Testis (tissue), 3 donors: ENCODE measurements around the gene UBE2H. TPM values are rescaled to one million over a fixed set of nuclear protein-coding genes. Genes with fewer than 3 reads are reported as not detected.

ENCODE experiments used
- DNase-seq: peaks from one replicate; pipeline ENCODE4 v3.0.0-alpha.2; 2019
- H3K27ac ChIP-seq, 2 donors: fragments of 200-600 bp; sonication (generic); one replicate each; pipeline ENCODE4 v1.5.1; 2019
- H3K27me3 ChIP-seq: fragments of 200-600 bp; sonication (generic); one replicate; pipeline ENCODE4 v1.5.1; 2019
- H3K36me3 ChIP-seq: fragments of 200-600 bp; sonication (generic); one replicate; pipeline ENCODE4 v1.5.1; 2017; ENCODE audit warnings: low read depth; ENCODE audit errors: missing control alignments
- H3K4me1 ChIP-seq: fragments of 200-600 bp; sonication (generic); one replicate; pipeline ENCODE4 v1.5.1; 2019
- H3K4me3 ChIP-seq, 2 donors: fragments of 200-600 bp; sonication (generic); one replicate each; pipeline ENCODE4 v1.5.1; 2017 to 2019
- H3K9me3 ChIP-seq: fragments of 200-600 bp; sonication (generic); one replicate; pipeline ENCODE4 v1.5.1; 2017
- CTCF ChIP-seq, 3 experiments: fragments of 450-650 bp in 2 of 3; fragments of 200-600 bp in 1 of 3; sonication (generic) in 1 of 3; IDR thresholded peaks; one replicate each; pipeline ENCODE4 v1.5.1; 2016 to 2019; ENCODE audit warnings: antibody characterized with exemption in 3 of 3, mild to moderate bottlenecking in 2 of 3, moderate library complexity in 1 of 3
- POLR2A ChIP-seq: fragments of 450-650 bp; IDR thresholded peaks from one replicate; pipeline ENCODE4 v1.6.1; 2017; ENCODE audit warnings: antibody characterized with exemption, mild to moderate bottlenecking, moderate library complexity
- WGBS, 2 donors: methylation state at CpG; one replicate each; pipeline ENCODE4 v1.1.5; 2018; 5-methylcytosine and 5-hydroxymethylcytosine counted together
- intact Hi-C: fragments of 100-400 bp; cut with DNase I; formaldehyde crosslinking; loops from one replicate; pipeline ENCODE4 v1.15.1; 2023; ENCODE audit warnings: low total_unique reads
- polyA plus RNA-seq: library from polyadenylated mRNA; stranded (reverse); fragments of 350-450 nt; fragmentation: Illumina TruSeq; extraction: RNeasy Lipid Tissue Mini Kit (QIAGEN cat#74804); gene quantifications from one replicate; pipeline ENCODE4 v1.2.3, GENCODE V29; 2014; ENCODE audit warnings: low read depth, low replicate concordance; ENCODE audit not compliant: insufficient read depth
- total RNA-seq, 2 donors: library from RNA; depleted of rRNA; stranded (reverse); fragments of >200 nt; gene quantifications; one replicate each; pipeline ENCODE4 v1.2.3, GENCODE V29; 2016

UBE2H gene
- total and polyA plus RNA-seq, 3 donors from 2014 or later, result 93.5 to 130 (median 126) TPM

- H3K27ac ChIP-seq, result peak overlapping the region; percentile 98 to 99
- H3K36me3 ChIP-seq, result no peaks in the 10 kb centered on the region
- intact Hi-C loops, result loop anchor here (10.0 kb wide), 1 partner anchor 116 kb away; no protein-coding TSS in a partner anchor
- no peaks in the 10 kb centered on the region for H3K9me3 ChIP-seq
- 25 to 26% methylated on average over 1 of the region's 1 CpG for WGBS, 2 donors
- H3K4me1 ChIP-seq, result peaks cover 32% of the 10 kb centered on the region
- DNase-seq, result no peak
- H3K27me3 ChIP-seq, result no peaks in the 10 kb centered on the region
- TF ChIP-seq CTCF (IDR thresholded peaks at IDR 0.05) (no peak), POLR2A (no peak)
- peak overlapping the region; percentile 98 to 99 for H3K4me3 ChIP-seq
Measured at GRCh38 chr7:129950933-129951225, 1.9 kb downstream of the UBE2H start.

GRCh38 chr7:129950191-129950932 lies 2.4 kb downstream of the UBE2H start:
- intact Hi-C loops, result loop anchor here (10.0 kb wide), 1 partner anchor 116 kb away; no protein-coding TSS in a partner anchor
- Histone ChIP-seq H3K27me3 (no peaks in the 10 kb centered on the region), H3K9me3 (no peaks in the 10 kb centered on the region), H3K27ac (peak overlapping the region; percentile 98 to 99), H3K36me3 (no peaks in the 10 kb centered on the region), H3K4me3 (peak overlapping the region; percentile 98 to 99), H3K4me1 (peaks cover 32% of the 10 kb centered on the region)
- no peak for TF ChIP-seq CTCF (IDR thresholded peaks at IDR 0.05)
- no peak for TF ChIP-seq POLR2A
- WGBS, 2 donors, result 5 to 14% methylated on average over 9 of the region's 9 CpGs
- no peak for DNase-seq

GRCh38 chr7:129949292-129950133 lies 3.2 kb downstream of the UBE2H start:
- intact Hi-C loops, result loop anchor here (10.0 kb wide), 1 partner anchor 115 kb away; no protein-coding TSS in a partner anchor
- TF ChIP-seq CTCF (IDR thresholded peaks at IDR 0.05) (no peak), POLR2A (no peak)
- Histone ChIP-seq H3K9me3 (no peaks in the 10 kb centered on the region), H3K27me3 (no peaks in the 10 kb centered on the region), H3K27ac (peak overlapping the region; percentile 98 to 99), H3K4me3 (peak overlapping the region; percentile 98 to 99), H3K36me3 (no peaks in the 10 kb centered on the region), H3K4me1 (peaks cover 32% of the 10 kb centered on the region)
- DNase-seq, result peak; percentile 34
- 12% methylated on average over 10 of the region's 10 CpGs for WGBS, 2 donors

- DNase-seq, result peak; percentile 94
- WGBS, 2 donors, result 1 to 2% methylated on average over 10 of the region's 10 CpGs
Measured at GRCh38 chr7:129948877-129949291, 3.9 kb downstream of the UBE2H start.

More at GRCh38 chr7:129948877-129949291, 3.9 kb downstream of the UBE2H start:
- Histone ChIP-seq H3K4me1 (peaks cover 32% of the 10 kb centered on the region), H3K27me3 (no peaks in the 10 kb centered on the region), H3K9me3 (no peaks in the 10 kb centered on the region), H3K36me3 (no peaks in the 10 kb centered on the region), H3K27ac (peak overlapping the region; percentile 98 to 99), H3K4me3 (peak overlapping the region in 1 of 2 donors; percentile 98)
- intact Hi-C loops, result no loop called here
- TF ChIP-seq CTCF (IDR thresholded peaks at IDR 0.05) (no peak), POLR2A (peak; percentile 21)
